ENCODE measurements around the gene EPM2A.

The EPM2A gene

GRCh38 chr6:145736661-145737144, 1.4 kb upstream of the EPM2A start:
- no peaks in the 10 kb centered on the region for H3K9me3 ChIP-seq
- no peaks in the 10 kb centered on the region for H3K36me3 ChIP-seq
- peak overlapping the region; percentile 73 to 77 for H3K4me3 ChIP-seq
- intact Hi-C loops (cut with DNase I; ENCODE audit: low total_unique reads): loop anchor here (10.0 kb wide), 2 partner anchors 228 to 808 kb away; partner anchors contain the start of genes RAB32 and SHPRH
- no peak for TF ChIP-seq CTCF (IDR thresholded peaks at IDR 0.05)
- H3K4me1 ChIP-seq: peaks cover 0 to 39% (median 5%) of the 10 kb centered on the region in 4 donors
- H3K27ac ChIP-seq: peak overlapping the region; percentile 98
- H3K27me3 ChIP-seq: no peaks in the 10 kb centered on the region
- no peak for DNase-seq

- DNase-seq: peak; percentile 87 to 93
- H3K36me3 ChIP-seq: no peaks in the 10 kb centered on the region
- peaks cover 0 to 51% (median 5%) of the 10 kb centered on the region in 4 donors for H3K4me1 ChIP-seq
- H3K4me3 ChIP-seq: peak overlapping the region; percentile 73 to 77
- TF ChIP-seq CTCF (IDR thresholded peaks at IDR 0.05): no peak
- H3K9me3 ChIP-seq: no peaks in the 10 kb centered on the region
- intact Hi-C loops (cut with DNase I; ENCODE audit: low total_unique reads): loop anchor here (2.0 to 10.0 kb wide), 3 partner anchors 80 to 810 kb away; partner anchors contain the start of genes FBXO30, RAB32 and SHPRH
- H3K27ac ChIP-seq: peak overlapping the region; percentile 98
- no peaks in the 10 kb centered on the region for H3K27me3 ChIP-seq
Measured at GRCh38 chr6:145734486-145735355, 599 bp downstream of the EPM2A start.

DNA sequence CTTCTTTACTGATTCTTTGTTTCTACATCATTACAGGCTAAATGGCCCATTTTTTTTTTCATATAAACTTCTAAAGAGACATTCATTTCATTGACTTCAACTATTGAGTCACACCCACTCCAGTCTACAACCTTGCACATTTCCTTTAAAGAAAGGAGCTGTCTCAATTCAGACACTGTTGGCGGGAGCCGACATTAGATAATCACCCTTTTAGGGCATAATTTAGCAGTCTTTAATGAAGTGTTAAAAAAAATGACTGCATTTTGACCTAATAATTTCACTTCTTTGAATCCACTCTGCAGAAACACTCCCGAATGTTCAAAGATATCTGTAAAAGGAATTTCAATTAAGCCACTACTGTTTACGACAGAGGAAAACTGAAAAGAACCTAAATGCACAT, 1.5 kb downstream of the EPM2A start:
- intact Hi-C loops (cut with DNase I; ENCODE audit: low total_unique reads): loop anchor here (2.0 to 10.0 kb wide), 3 partner anchors 81 to 811 kb away; partner anchors contain the start of genes FBXO30, RAB32 and SHPRH
- Histone ChIP-seq H3K27ac (peak overlapping the region; percentile 98), H3K27me3 (no peaks in the 10 kb centered on the region), H3K4me3 (peak overlapping the region; percentile 73 to 77), H3K36me3 (peaks cover 0 to 5% (median 0%) of the 10 kb centered on the region in 3 donors), H3K4me1 (peaks cover 0 to 51% (median 5%) of the 10 kb centered on the region in 4 donors), H3K9me3 (no peaks in the 10 kb centered on the region)
- no peak for DNase-seq
- TF ChIP-seq CTCF (IDR thresholded peaks at IDR 0.05): no peak

DNA sequence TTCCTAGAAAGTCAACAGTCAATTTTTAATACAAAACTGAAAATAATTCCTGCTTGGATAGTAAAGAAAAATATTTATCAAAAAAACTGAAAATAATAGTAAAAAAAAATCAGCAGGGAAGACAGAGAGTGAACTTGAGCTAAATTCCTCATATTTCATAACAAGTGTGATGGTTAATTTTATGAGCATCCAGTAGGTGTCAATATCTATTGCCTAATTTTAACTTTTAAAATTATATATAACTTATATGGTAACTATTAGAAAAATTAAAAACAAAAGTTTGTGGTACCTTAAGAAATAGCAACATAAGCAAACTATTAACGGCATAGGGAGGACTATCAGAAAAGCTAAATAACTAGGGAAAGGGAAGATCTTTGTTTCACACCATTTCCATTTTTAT, 2.1 kb downstream of the EPM2A start:
- no peak for TF ChIP-seq CTCF (IDR thresholded peaks at IDR 0.05)
- intact Hi-C loops (cut with DNase I; ENCODE audit: low total_unique reads): loop anchor here (10.0 kb wide), 2 partner anchors 232 to 812 kb away; partner anchors contain the start of genes RAB32 and SHPRH
- Histone ChIP-seq H3K4me3 (no peak overlapping the region), H3K27me3 (no peaks in the 10 kb centered on the region), H3K4me1 (peaks cover 0 to 51% (median 5%) of the 10 kb centered on the region in 4 donors), H3K27ac (no peak overlapping the region), H3K36me3 (peaks cover 0 to 7% (median 0%) of the 10 kb centered on the region in 3 donors), H3K9me3 (peaks cover 0 to under 1% (median 0%) of the 10 kb centered on the region in 3 donors)
- DNase-seq: no peak

DNA sequence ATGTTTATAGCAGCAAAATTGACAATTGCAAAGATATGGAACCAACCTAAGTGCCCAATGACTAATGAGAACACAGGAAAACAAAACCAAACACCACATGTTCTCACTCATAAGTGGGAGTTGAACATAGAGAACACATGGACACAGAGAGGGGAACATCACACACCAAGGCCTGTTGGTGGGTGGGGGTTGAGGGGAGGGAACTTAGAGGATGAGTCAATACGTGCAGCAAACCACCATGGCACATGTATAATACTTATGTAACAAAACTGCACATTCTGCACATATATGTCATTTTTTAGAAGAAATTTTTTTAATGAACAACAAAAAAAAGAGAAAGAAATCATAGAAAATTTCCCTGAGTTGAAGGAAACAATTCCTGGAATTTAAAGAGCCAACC, 3.9 kb downstream of the EPM2A start:
- H3K36me3 ChIP-seq: peaks cover 0 to 7% (median 0%) of the 10 kb centered on the region in 3 donors
- peaks cover 0 to 4% (median 0%) of the 10 kb centered on the region in 3 donors for H3K9me3 ChIP-seq
- DNase-seq: no peak
- no peak for TF ChIP-seq CTCF (IDR thresholded peaks at IDR 0.05)
- H3K27me3 ChIP-seq: no peaks in the 10 kb centered on the region
- intact Hi-C loops (cut with DNase I; ENCODE audit: low total_unique reads): loop anchor here (10.0 kb wide), 2 partner anchors 233 to 813 kb away; partner anchors contain the start of genes RAB32 and SHPRH
- H3K27ac ChIP-seq: no peak overlapping the region
- H3K4me1 ChIP-seq: peaks cover 0 to 39% (median 2%) of the 10 kb centered on the region in 4 donors
- no peak overlapping the region for H3K4me3 ChIP-seq
